ENCODE data around the gene TRAF5.
A peak's percentile ranks its signal among the peaks of the same experiment; 100 is the strongest.

The TRAF5 gene, protein sequence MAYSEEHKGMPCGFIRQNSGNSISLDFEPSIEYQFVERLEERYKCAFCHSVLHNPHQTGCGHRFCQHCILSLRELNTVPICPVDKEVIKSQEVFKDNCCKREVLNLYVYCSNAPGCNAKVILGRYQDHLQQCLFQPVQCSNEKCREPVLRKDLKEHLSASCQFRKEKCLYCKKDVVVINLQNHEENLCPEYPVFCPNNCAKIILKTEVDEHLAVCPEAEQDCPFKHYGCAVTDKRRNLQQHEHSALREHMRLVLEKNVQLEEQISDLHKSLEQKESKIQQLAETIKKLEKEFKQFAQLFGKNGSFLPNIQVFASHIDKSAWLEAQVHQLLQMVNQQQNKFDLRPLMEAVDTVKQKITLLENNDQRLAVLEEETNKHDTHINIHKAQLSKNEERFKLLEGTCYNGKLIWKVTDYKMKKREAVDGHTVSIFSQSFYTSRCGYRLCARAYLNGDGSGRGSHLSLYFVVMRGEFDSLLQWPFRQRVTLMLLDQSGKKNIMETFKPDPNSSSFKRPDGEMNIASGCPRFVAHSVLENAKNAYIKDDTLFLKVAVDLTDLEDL

DNA sequence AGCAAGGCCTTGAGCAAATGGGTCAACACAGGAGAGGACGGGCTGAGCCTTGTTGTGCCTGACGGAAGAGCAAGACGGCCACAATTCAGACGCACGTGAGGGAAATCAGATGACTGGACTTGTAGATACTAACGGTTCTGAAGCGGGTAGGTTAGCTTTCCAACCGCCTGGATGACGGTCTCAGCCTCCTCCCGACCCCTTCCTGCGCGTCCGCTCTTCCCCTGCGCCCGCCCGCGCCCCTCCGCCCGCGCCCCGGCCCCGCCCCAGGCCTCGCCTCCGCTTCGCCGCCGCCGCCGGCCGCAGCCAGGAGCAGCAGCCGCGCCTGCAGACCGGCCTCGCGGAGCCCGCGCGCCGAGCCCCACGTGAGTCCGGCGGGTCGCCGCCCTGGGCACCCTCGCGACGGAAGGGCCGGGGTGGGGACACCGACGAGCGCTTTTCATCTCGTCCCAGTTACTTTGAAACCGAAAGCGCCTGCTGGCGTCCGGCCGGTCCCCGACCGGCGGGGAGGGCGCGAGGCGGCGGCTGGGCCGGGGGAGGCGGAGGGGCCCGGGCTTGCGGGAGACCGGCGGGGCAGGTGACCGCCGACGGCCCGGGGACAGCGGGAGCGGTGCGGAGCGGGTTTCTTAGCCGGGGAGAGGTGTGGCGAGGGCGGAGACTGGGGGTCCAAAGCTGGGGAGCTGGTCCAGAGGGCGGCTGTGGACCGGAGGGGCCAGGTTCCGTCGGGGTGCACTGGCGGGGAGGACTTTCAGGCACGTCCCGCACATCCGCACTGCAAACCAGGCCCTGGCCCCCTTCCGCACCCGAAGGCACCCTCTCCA is at the start of gene TRAF5:
Gene TRAF5, plus strand, starts transcription at position 306 of the 818 bp plus-strand sequence. CDS start 26,407 bp downstream, outside the sequence.
- TF ChIP-seq LEF1 (IDR thresholded peaks at IDR 0.05; ENCODE audit: borderline replicate concordance) (peak; percentile 48; the same call in 1 of the 2 replicates), BHLHE40 (IDR thresholded peaks at IDR 0.05; ENCODE audit: borderline replicate concordance) (no peak), NFRKB (IDR thresholded peaks at IDR 0.05) (no peak), SUZ12 (IDR thresholded peaks at IDR 0.05) (no peak), L3MBTL2 (conservative IDR thresholded peaks at IDR 0.05) (peak; percentile 36), TARDBP (IDR thresholded peaks at IDR 0.05) (no peak), FOXM1 (IDR thresholded peaks at IDR 0.05; ENCODE audit: borderline replicate concordance) (no peak), ELF4 (IDR thresholded peaks at IDR 0.05) (no peak), SP1 (IDR thresholded peaks at IDR 0.05) (no peak), CTBP1 (IDR thresholded peaks at IDR 0.05; ENCODE audit: borderline replicate concordance) (no peak), ZNF384 (IDR thresholded peaks at IDR 0.05) (no peak)
- TF ChIP-seq, protein P1, sequence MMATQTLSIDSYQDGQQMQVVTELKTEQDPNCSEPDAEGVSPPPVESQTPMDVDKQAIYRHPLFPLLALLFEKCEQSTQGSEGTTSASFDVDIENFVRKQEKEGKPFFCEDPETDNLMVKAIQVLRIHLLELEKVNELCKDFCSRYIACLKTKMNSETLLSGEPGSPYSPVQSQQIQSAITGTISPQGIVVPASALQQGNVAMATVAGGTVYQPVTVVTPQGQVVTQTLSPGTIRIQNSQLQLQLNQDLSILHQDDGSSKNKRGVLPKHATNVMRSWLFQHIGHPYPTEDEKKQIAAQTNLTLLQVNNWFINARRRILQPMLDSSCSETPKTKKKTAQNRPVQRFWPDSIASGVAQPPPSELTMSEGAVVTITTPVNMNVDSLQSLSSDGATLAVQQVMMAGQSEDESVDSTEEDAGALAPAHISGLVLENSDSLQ (IDR thresholded peaks at IDR 0.05), result no peak
- POLR2A ChIA-PET, result interaction anchor here (0.9 to 1.3 kb wide), 3 partner anchors 9 to 56 kb away, joined by 3 to 4 read pairs (median 3); no protein-coding TSS in a partner anchor
- peak; percentile 73 for DNase-seq (ENCODE audit: extremely low spot score)
- CTCF ChIA-PET, result interaction anchor here (1.4 to 1.5 kb wide), 2 partner anchors 20 to 150 kb away, joined by 4 read pairs; no protein-coding TSS in a partner anchor

DNA sequence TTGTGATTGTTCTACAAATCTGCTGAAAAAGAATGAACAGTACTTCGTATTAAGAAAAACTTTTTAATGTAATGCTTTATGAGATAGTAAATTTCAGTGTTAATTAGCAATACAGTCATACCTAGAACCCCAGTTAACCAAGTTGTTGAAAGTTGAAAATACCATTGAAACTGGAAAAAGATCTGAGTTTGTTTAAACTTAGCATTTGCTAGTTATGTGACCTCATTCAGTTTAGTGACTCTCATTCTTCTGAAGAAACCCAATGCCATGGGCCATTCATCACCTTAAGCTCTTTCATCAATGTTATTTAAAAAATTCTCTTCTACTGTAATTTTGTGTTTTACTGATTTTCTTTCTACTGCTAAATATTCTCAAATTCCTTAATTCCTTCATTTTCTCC is 47.3 kb upstream of the TRAF5 start:
- CTCF ChIA-PET, result no interaction called here
- DNase-seq (ENCODE audit: extremely low spot score), result no peak
- TF ChIP-seq TARDBP (IDR thresholded peaks at IDR 0.05), result no peak
- TF ChIP-seq L3MBTL2 (conservative IDR thresholded peaks at IDR 0.05), result no peak
- TF ChIP-seq HDGF (IDR thresholded peaks at IDR 0.05; ENCODE audit: borderline replicate concordance), result no peak
- TF ChIP-seq FOXK2 (IDR thresholded peaks at IDR 0.05), result no peak
- TF ChIP-seq SUZ12 (IDR thresholded peaks at IDR 0.05), result no peak
- no peak for TF ChIP-seq ZNF384 (IDR thresholded peaks at IDR 0.05)
- TF ChIP-seq BHLHE40 (IDR thresholded peaks at IDR 0.05; ENCODE audit: borderline replicate concordance), result no peak
- TF ChIP-seq LEF1 (IDR thresholded peaks at IDR 0.05; ENCODE audit: borderline replicate concordance), result no peak
- no peak for TF ChIP-seq FOXA1 (IDR thresholded peaks at IDR 0.05)
- no peak for TF ChIP-seq ARNT (IDR thresholded peaks at IDR 0.05)
- TF ChIP-seq CTBP1 (IDR thresholded peaks at IDR 0.05; ENCODE audit: borderline replicate concordance), result no peak
- POLR2A ChIA-PET, result no interaction called here

DNA sequence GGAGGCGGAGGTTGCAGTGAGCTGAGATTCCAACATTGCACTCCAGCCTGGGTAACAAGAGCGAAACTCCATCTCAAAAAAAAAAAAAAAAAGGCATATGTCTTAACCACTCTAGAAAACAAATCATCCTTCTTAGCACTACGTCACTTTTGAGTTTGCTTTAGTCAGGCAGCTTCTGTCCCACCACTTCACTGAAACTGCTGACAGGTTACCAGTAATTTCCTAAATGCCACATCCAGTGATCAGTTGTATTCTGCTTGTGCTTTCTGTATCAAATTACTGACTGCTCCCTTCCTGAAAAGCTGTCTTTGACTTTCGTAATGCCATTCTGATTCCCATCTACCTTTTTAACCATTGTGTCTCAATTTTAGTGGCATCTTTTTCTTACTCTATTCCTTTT is 45.7 kb upstream of the TRAF5 start:
- TF ChIP-seq BHLHE40 (IDR thresholded peaks at IDR 0.05; ENCODE audit: borderline replicate concordance) (no peak), SP1 (IDR thresholded peaks at IDR 0.05) (no peak), ELF4 (IDR thresholded peaks at IDR 0.05) (no peak), CTBP1 (IDR thresholded peaks at IDR 0.05; ENCODE audit: borderline replicate concordance) (no peak), FOXA1 (IDR thresholded peaks at IDR 0.05) (no peak), NFRKB (IDR thresholded peaks at IDR 0.05) (no peak)
- ChIA-PET POLR2A (no interaction called here), CTCF (no interaction called here)
- no peak for DNase-seq (ENCODE audit: extremely low spot score)

DNA sequence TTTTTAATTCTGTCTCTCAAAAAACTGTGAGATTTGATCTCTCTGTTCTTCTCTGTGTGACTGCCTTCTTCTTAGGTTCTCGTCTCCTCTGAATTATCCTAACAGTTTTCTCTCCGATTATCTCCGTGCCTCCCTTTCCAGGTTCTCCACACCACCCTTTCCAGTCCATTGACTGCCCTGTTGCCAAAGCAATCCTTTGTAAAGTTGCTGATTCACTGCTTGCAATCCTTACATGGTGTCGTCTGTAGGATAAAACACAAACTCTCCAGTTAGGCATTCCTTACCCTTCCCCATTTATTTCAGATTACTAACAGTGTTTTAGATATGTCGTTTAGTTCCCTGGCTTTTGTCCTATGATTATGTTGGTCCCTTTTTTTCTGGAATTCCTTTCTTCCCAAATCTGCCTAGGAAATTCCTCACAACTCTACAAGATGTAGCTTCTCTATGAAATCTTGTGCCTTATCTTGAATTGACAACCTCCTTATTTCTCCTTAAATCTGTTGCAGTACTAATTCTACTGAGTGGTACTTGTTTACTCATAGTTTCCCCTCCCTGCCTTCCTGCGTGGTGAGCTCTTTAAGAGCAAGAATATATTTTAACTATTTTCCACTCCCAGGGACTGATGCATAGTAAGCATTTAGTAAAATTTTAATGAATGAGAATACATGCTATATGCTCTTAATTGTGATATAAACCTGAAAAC is 45.2 kb upstream of the TRAF5 start:
- DNase-seq (ENCODE audit: extremely low spot score), result no peak
- ChIA-PET CTCF (no interaction called here), POLR2A (no interaction called here)
- TF ChIP-seq ARNT (IDR thresholded peaks at IDR 0.05) (no peak), L3MBTL2 (conservative IDR thresholded peaks at IDR 0.05) (no peak), ZNF384 (IDR thresholded peaks at IDR 0.05) (no peak), FOXA1 (IDR thresholded peaks at IDR 0.05) (no peak), FOXM1 (IDR thresholded peaks at IDR 0.05; ENCODE audit: borderline replicate concordance) (no peak), ELF4 (IDR thresholded peaks at IDR 0.05) (no peak), NFRKB (IDR thresholded peaks at IDR 0.05) (no peak), HDGF (IDR thresholded peaks at IDR 0.05; ENCODE audit: borderline replicate concordance) (no peak)
- TF ChIP-seq, protein P1 (IDR thresholded peaks at IDR 0.05), result no peak

DNA sequence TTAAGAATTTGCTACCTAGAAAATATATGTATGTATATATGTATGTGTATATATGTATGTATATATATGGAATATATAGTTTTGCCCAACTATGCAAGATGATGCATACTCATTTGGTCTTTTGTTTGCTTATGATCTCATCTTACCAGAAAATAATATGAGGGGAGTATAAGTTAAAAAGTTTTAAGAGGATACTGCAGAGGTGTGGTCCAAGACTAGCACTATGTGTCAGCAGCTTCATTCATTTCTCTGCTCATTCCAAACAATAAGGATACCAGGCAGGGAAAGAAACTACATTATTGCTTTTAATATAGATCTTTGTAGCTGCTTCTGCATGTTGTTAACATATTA is 44.6 kb upstream of the TRAF5 start:
- no peak for TF ChIP-seq L3MBTL2 (conservative IDR thresholded peaks at IDR 0.05)
- no peak for TF ChIP-seq SP1 (IDR thresholded peaks at IDR 0.05)
- TF ChIP-seq, protein P1 (IDR thresholded peaks at IDR 0.05), result no peak
- no peak for TF ChIP-seq ZNF384 (IDR thresholded peaks at IDR 0.05)
- no peak for TF ChIP-seq ELF4 (IDR thresholded peaks at IDR 0.05)
- TF ChIP-seq TARDBP (IDR thresholded peaks at IDR 0.05), result no peak
- no peak for TF ChIP-seq BHLHE40 (IDR thresholded peaks at IDR 0.05; ENCODE audit: borderline replicate concordance)
- no peak for TF ChIP-seq FOXK2 (IDR thresholded peaks at IDR 0.05)
- TF ChIP-seq SUZ12 (IDR thresholded peaks at IDR 0.05), result no peak
- TF ChIP-seq HDGF (IDR thresholded peaks at IDR 0.05; ENCODE audit: borderline replicate concordance), result no peak
- no peak for TF ChIP-seq LEF1 (IDR thresholded peaks at IDR 0.05; ENCODE audit: borderline replicate concordance)
- TF ChIP-seq ARNT (IDR thresholded peaks at IDR 0.05), result no peak
- TF ChIP-seq FOXM1 (IDR thresholded peaks at IDR 0.05; ENCODE audit: borderline replicate concordance), result no peak
- no peak for TF ChIP-seq NFRKB (IDR thresholded peaks at IDR 0.05)
- ChIA-PET POLR2A (no interaction called here), CTCF (no interaction called here)
- no peak for DNase-seq (ENCODE audit: extremely low spot score)

Measured in HEK293T (cell line).